ENCODE data around the gene EPS15.

EPS15 gene

DNA sequence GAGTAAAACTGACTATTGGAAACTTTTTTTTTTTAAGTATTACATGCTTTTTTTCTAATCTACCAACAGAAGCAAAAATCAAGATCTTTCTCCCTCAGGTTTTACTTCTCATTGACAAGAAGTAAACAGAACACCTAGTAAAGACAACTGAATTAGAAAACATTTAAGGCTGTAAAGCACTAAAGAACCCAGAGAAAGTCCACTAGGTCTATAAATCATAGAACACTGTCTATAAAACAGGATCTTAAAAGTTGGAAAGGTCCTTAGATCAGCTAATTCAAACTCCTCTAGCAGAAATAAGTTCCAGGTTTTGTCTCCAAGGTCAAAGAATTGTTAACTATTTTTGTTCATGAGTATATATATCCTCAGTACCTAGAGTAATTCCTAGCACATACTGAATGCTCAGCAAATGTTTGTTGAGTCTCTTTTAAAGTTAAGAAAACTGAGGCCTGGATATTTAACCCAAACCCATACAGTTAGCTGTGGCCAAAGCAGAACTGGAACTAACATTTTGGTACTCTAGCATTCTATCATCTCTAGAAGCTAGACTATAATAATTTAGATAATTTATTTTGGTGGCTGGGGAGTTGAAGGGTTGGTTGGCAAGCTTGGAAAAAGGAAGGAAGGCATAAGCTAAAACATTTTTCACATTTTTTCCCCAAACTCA is 3.0 kb downstream of the EPS15 start:
- peak overlapping the region; percentile 94 for H3K4me3 ChIP-seq
- TF ChIP-seq, protein P1, sequence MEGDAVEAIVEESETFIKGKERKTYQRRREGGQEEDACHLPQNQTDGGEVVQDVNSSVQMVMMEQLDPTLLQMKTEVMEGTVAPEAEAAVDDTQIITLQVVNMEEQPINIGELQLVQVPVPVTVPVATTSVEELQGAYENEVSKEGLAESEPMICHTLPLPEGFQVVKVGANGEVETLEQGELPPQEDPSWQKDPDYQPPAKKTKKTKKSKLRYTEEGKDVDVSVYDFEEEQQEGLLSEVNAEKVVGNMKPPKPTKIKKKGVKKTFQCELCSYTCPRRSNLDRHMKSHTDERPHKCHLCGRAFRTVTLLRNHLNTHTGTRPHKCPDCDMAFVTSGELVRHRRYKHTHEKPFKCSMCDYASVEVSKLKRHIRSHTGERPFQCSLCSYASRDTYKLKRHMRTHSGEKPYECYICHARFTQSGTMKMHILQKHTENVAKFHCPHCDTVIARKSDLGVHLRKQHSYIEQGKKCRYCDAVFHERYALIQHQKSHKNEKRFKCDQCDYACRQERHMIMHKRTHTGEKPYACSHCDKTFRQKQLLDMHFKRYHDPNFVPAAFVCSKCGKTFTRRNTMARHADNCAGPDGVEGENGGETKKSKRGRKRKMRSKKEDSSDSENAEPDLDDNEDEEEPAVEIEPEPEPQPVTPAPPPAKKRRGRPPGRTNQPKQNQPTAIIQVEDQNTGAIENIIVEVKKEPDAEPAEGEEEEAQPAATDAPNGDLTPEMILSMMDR (IDR thresholded peaks at IDR 0.05), result no peak
- DNase-seq (ENCODE audit: low spot score), result no peak
- peak overlapping the region; percentile 86 to 96 for H3K27ac ChIP-seq

DNA sequence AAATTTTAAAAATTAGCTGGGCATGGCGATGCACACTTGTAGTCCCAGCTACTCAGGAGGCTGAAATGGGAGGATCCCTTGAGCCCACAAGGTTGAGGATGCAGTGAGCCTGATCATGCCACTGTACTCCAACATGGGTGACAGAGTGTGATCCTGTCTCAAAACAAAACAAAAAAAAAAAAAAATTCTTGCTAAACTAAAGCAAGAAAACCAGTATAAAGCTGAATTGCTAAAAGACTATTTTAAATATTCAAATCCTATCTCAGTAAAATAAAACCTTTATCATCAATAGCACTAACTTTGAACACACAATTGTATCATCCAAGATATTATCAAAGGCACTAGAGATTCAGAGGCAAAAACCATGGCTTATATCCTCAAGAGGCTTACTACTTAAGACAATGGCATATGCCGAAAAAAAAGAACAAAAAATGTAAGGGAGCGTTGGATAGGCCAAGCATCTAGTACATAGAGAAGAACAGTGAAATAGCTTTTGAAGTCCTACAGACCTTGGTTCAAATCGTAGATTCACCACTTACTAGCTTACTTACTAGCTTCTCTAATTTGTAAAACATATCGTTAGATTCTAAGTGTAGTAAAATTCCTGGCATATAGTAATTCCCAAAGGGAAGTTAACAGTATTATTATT is 3.6 kb downstream of the EPS15 start:
- Histone ChIP-seq H3K4me3 (no peak overlapping the region), H3K27ac (peak overlapping the region; percentile 51 to 86)
- TF ChIP-seq, protein P1 (IDR thresholded peaks at IDR 0.05), result no peak
- no peak for DNase-seq (ENCODE audit: low spot score)

DNA sequence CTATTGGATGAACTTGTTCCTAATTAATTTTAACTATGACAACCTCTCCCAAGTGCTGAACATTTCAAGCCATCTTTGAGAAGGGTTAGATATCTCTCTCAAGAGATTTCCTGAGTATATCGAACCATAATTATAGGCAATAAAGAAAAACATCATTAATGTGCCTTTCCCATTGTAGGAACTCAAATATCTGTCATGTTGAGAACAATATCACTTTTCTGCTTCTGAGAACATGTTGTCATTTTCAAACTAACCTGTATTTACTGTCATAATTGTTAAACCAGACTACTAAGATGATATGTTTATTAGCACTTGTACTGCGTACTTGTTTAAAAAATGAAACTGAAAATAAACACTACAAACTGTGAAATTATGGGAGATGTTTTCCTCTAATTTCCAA is 4.3 kb downstream of the EPS15 start:
- DNase-seq (ENCODE audit: low spot score), result no peak
- TF ChIP-seq, protein P1 (IDR thresholded peaks at IDR 0.05), result no peak
- Histone ChIP-seq H3K27ac (peak overlapping the region; percentile 54 to 76), H3K4me3 (peak overlapping the region; percentile 58)

DNA sequence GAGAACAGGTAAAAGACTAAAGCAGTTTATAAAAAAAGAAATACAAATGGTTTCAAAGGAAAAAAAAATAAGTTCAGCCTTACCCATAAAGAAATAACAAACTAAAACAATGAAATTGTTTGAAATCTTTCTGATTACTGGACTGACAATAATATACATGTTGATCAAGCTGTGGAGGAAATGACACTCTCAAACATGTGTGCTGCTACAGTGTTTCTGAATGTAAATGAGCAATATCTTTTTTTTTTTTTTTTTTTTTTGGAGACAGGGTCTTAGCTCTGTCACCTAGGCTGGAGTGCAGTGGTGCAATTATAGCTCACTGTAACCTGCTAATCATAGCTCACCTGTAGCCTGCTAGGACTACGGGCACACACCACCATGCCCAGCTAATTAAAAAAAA is 6.5 kb downstream of the EPS15 start:
- DNase-seq (ENCODE audit: low spot score), result no peak
- H3K4me3 ChIP-seq, result no peak overlapping the region
- TF ChIP-seq, protein P1 (IDR thresholded peaks at IDR 0.05), result no peak
- no peak overlapping the region for H3K27ac ChIP-seq

DNA sequence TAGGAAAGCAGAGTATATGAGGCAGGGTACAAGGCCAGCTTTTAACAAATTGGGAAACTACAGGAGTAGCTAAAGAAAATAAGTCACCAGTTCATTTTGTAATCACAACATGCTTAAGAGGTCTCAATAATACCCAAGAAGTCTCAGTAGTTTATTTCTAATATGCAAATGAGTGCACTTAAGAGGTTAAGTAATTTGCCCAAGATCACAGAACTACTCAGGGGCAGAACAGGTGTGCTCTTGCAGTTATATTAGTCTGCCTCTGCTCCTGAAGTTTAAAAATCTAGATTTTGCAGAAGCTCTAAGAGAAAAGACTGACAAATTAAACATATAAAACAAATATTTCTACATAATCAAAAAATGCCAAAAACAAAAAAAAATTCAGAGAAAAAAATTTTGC is 6.9 kb downstream of the EPS15 start:
- H3K4me3 ChIP-seq, result no peak overlapping the region
- DNase-seq (ENCODE audit: low spot score), result no peak
- no peak overlapping the region for H3K27ac ChIP-seq
- TF ChIP-seq, protein P1 (IDR thresholded peaks at IDR 0.05), result no peak

DNA sequence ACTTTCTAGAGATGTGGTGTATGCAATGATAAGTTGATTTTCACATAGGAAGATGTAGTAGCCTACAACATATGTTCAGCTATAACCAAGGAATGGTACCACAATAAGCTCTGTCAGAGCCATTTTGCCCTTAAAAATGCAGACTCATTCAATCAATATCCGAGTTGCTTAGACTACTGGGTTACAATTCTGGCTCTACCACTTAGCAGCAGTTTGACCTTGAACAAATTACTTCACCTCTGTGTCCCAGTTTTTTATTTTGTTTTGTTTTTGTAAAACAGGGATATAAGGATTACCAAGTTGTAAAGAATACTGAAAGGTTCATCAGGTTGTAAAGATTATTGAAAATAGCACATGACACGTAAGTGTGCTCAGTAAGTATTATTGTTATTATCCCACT is 9.3 kb downstream of the EPS15 start:
- H3K4me3 ChIP-seq, result no peak overlapping the region
- no peak for DNase-seq (ENCODE audit: low spot score)
- TF ChIP-seq, protein P1 (IDR thresholded peaks at IDR 0.05), result no peak
- H3K27ac ChIP-seq, result no peak overlapping the region

DNA sequence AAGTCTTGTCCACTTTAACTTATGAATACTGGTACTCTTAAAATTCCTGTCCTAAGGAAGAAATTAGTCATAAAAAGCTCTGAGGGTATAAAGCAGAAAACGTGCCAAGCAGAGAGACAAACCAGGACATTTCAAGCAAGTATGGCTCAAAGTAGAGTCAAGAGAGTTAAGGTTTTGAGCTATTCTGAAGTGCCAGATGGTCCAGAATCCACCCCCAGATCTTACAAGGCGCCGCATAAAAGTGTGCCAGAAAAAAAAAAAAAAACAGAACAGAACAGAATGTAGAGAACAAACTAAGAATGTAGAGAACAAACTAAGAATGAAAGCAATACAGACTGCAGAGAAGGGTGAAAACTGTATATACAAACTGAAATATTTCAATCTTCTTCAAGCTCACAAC is 12.5 kb downstream of the EPS15 start:
- H3K27ac ChIP-seq, result peak overlapping the region; percentile 15 to 67
- no peak for DNase-seq (ENCODE audit: low spot score)
- TF ChIP-seq, protein P1 (IDR thresholded peaks at IDR 0.05), result no peak
- H3K4me3 ChIP-seq, result peak overlapping the region; percentile 58

Data from coronary artery (tissue), 2 donors.